ENCODE measurements around the gene MBD6.

GRCh38 chr12:57488402-57489156 lies 34.0 kb upstream of the MBD6 start:
- TF ChIP-seq CTCF (IDR thresholded peaks at IDR 0.05) (no peak), EZH2 (IDR thresholded peaks at IDR 0.05) (no peak)

All from neural progenitor cell (in vitro differentiated cells).